Measurements from ENCODE around the gene CDH23. TPM values are rescaled to one million over a fixed set of nuclear protein-coding genes. Genes with fewer than 3 reads are reported as not detected.
"Not testable (repeated sequence)": the region's sequence is repeated elsewhere in the genome, so short reads cannot be mapped to it uniquely, and the experiment has no call there.

Gene CDH23
- total RNA-seq, 1 experiment from 2014 or later, result 0.29 TPM

DNA sequence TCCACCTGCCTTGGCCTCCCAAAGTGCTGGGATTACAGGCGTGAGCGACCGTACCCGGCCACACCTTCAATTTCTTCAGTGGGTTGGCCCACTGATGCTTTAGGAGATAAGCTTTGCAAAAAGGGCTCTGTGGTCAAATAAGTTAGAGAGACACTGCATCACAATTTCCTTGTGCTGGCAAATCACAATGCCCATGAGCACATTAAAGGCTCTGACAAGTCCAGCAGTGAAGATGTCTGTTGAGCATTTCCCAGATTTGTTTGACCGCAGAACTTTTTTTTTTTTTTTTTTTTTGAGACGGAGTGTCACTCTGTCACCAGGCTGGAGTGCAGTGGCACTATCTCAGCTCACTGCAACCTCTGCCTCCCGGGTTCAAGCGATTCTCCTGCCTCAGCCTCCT, 203.5 kb downstream of the CDH23 start:
- DNase-seq (ENCODE audit: low read depth, low spot score); in situ Hi-C loops (cut with HindIII; ENCODE audit: low pct_unique_long_range_greater_than_20kb, low sequenced_read_pairs): not testable (repeated sequence)

DNA sequence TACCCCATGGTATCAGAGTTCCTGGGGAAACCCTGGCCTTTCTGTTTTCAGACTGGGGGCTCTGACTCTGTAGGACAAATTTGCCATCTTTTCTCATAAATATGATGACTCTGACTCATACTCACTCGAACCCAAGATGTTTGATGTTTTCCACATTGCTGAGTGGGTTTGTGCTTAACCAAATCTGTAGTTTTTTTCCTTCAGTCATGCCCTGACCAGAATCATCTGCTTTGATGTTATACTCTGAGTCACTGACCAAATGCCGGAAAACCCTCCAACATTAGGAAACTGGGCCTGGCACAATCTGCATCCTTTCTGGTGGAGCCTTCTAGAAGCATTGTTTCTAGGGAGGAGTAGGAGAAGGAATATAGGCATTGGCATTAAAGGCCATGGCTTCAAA, 204.1 kb downstream of the CDH23 start:
- peak; percentile 3 for DNase-seq (ENCODE audit: low read depth, low spot score)

DNA sequence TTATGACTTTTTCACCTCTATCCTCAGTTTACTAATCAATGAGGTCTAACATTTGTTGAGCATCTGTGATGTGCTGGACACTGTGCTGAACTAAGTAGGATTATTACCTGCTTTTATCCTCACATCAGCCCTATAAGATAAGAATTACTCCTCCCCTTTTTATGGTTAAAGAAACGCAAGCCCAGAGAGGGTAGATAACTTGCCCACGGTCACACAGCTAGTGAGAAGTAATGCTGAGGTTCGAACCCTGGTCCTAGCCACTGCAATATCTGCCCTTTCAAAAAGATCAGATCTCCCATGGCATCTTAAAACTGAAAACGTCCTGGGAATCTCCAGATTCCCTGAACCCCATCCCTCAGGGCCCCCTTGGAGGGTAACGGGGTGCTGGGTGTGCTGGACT, 204.6 kb downstream of the CDH23 start:
- no peak for DNase-seq (ENCODE audit: low read depth, low spot score)
- in situ Hi-C loops (cut with HindIII; ENCODE audit: low pct_unique_long_range_greater_than_20kb, low sequenced_read_pairs), result no loop called here

More for the DNA sequence above, 204.1 kb downstream of the CDH23 start:
- in situ Hi-C loops (cut with HindIII; ENCODE audit: low pct_unique_long_range_greater_than_20kb, low sequenced_read_pairs), result no loop called here

DNA sequence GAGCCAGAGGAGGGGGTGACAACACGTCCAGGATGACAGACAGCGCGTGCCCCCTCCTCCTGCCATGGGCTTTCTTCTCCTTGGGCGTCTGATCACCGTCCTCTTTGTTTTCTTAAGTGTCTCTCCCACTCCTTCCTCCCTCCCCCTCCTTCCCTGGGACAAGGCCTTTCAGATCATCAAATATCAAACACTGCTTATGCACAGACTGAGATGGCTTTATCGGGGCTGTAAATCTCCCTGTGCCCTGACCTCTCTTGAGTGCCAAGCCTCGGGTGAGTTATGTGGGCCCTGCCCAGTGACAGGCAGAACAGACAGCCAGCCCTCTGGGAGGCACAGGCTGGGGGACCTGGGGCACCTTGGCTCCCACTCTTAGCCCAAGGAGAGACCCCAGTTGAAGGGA, 206.4 kb downstream of the CDH23 start:
- in situ Hi-C loops (cut with HindIII; ENCODE audit: low pct_unique_long_range_greater_than_20kb, low sequenced_read_pairs), result no loop called here
- no peak for DNase-seq (ENCODE audit: low read depth, low spot score)

DNA sequence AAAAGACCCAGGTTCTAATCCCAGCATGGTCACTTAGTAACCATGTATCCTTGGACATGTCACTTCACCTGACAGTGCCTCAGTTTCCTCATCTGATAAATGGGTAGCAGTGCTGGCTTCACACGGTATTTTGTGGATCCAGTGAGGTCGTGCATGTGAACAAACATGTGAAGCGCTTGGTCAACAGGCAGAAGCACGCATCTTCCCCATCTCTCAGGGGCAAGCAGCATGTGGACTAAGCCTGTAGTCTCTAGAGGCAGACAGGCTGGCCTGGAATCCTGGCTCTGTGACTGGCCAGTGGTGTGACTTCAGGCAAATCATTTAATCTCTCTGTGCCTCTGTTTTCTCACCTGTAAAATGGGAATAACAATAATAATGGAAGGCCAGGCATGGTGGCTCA, 207.0 kb downstream of the CDH23 start:
- in situ Hi-C loops (cut with HindIII; ENCODE audit: low pct_unique_long_range_greater_than_20kb, low sequenced_read_pairs), result no loop called here
- DNase-seq (ENCODE audit: low read depth, low spot score), result no peak

DNA sequence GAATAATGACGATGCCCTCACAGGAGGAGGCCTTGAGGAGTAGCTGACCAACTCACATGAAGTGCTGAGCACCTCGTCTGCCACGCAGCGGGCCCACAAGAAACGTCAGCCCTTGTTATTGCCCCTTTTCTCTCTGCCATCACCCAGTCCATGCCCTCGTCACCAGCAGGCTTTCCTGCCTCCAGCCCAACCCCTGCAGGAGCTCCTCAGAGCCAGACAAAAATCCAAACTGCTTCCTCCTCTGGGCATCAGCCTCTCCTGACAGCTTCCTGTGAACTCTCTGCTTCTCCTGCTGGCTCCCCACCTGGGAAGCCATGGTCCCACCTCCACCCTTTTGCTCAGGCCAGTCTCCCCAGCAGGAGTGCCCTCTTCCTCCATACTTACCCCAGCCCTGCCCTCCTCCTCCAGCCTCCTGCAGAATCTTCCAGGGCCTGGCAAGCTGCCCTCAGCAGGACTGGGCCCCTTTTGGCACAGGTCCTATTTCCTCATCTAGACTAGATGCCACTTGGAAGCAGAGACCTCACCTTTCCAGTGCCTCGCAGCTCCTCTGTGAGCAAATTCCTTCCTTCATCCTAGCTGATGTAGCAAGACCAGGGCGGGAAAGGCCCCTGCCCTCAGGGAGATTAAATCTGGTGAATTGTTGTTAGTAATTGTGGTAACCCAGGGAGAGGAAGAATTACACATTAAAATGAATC, 207.8 kb downstream of the CDH23 start:
- DNase-seq (ENCODE audit: low read depth, low spot score), result no peak
- in situ Hi-C loops (cut with HindIII; ENCODE audit: low pct_unique_long_range_greater_than_20kb, low sequenced_read_pairs), result no loop called here

DNA sequence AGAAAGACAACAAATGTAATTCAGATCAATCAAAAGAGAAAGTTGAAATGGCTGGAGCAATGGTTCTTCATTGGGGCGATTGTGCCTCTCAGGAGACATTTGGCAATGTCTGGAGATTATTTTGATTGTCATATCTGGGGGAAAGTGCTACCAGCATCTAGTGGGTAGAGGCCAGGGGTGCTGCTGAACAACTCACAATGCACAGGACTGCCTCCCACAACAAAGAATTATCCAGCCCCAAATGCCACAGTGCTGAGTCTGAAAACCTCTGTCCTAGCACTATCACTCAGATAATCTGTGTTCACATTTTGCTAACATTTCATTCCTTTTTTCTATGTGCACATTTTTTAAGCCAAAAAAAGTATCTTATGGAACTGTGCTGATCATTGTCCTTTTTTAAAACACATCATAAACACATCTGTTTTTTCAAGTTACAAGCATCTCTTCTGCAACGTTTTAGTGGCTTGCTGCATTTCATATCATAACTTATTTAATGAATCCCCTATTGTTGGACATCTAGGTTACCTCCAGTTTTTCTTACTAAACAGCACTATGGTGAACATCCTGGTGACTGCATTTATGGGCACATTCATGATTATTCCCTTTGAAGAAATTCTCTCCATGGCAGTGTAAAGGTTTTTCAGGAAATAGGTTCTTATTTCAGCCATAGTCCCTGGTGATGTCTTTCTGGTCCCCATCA, 208.7 kb downstream of the CDH23 start:
- in situ Hi-C loops (cut with HindIII; ENCODE audit: low pct_unique_long_range_greater_than_20kb, low sequenced_read_pairs), result no loop called here
- DNase-seq (ENCODE audit: low read depth, low spot score), result no peak

DNA sequence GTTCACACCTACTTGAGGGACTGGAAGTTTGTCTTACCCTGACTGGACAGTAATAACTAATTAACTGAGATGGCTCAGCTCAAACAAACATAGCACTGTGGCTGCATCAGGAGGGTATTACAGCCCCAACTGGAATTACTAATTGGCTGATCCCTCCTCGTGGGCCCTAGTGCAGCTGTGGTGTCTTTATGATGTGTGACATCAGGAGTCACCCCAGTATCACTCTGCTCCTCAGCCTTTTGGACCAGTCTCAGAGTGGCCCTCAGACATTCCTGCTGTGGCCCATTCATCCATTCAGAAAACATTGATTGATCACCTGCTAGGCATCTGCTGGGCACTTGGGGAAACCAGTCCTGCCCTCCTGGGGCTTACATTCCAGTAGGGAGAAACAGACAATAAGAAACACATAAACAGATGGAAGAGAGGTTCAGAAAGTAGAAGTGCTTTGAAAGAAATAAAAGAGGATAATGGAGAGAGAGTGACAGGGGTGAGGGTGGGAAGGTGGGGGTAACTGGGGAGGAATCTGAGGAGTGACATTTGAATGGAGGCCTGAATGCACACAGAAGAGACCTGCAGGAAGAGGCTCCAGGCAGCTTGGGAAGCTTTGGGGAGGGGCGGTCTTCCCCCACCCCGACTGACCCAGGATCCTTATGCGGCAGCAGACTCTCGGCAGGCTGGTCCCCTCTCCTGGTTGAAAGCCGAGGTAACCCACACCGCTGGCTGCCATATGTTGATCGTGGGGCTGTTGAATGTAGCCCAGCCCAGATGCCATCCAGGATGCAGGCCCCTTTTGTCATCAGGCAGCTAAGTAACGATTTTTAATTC, 209.7 kb downstream of the CDH23 start:
- in situ Hi-C loops (cut with HindIII; ENCODE audit: low pct_unique_long_range_greater_than_20kb, low sequenced_read_pairs), result no loop called here
- DNase-seq (ENCODE audit: low read depth, low spot score), result no peak

DNA sequence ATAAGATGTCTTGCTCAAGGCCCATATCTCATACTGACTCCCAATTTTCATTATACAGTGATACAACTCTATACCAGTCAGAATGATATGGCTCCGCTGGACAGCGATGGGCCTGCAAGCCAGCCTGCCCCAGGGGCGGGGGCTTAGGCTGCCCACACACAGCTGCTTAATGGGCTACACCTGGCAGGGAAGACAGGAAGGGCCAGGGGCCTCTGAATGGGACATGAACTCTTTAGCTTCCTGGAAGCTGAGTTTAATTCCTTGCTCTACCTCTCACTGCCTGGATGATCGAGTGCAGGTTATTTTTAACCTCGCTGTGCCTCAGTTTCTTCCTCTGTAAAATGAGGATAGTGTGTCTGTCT, 210.3 kb downstream of the CDH23 start:
- no peak for DNase-seq (ENCODE audit: low read depth, low spot score)
- in situ Hi-C loops (cut with HindIII; ENCODE audit: low pct_unique_long_range_greater_than_20kb, low sequenced_read_pairs), result no loop called here

DNA sequence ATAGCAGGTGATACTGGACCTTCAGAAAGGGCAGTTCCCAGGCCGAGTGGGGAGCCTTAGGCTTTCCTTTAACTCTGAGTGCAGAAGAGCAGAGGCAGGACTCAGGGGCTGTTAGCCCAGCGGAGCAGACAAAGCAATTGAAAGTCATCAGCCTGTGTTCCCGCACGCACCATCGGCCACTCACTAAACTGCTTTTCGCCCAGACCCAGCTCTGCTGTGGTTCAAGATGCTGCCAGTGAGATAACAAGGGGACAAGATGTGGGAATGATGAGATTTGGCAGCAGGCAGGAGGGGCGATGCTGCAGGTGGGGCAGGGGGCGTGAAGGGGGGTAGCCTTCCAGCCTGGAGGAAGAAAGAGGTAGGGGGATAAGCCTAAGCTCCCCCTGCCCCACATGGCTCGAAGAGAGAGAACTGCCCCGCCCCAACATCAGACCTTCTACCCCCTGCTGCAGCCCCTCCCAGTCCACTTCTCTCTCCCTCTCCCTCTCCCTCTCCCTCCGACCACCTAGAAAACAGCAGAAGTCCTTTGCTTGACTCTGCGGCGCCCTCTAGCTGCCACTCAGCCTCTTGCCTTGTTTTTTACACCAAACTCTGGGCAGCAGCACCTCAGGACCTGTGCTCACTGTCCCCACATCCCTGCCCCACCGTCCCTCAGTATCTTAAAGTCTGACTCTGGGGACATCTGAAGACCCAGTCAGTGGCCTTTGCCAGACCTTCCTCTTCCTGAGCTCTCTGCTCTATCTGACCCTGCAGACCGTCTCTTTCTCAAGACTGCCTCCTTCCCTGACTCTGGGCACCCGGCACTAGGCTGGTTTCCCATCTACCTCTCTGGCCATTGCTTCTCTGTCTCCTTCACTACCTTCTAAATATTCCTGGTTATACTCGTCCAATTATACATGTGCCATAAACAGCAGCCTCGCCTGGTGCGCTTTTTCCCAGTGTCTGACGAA, 212.4 kb downstream of the CDH23 start:
- in situ Hi-C loops (cut with HindIII; ENCODE audit: low pct_unique_long_range_greater_than_20kb, low sequenced_read_pairs), result no loop called here
- DNase-seq (ENCODE audit: low read depth, low spot score), result peak; percentile 68

DNA sequence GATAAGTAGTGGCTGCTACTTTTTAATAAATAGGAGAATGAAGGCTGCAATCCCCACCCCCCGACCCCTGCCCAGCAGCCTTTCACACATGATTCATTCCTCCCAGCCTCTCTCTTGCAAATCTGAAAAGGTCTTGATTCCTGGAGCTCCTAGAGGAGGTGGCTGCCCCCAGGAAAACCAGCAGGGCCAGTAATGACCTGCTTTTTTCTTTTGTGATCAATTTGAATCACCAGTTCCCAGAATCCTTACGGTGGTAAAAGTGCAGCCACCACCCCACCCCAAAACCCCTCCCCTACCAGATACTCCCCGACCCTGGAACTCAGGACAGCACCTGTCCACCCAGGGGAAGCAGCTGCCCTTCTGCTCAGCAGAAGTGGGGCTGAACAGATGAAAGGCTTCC, 213.9 kb downstream of the CDH23 start:
- DNase-seq (ENCODE audit: low read depth, low spot score), result no peak
- in situ Hi-C loops (cut with HindIII; ENCODE audit: low pct_unique_long_range_greater_than_20kb, low sequenced_read_pairs), result no loop called here

DNA sequence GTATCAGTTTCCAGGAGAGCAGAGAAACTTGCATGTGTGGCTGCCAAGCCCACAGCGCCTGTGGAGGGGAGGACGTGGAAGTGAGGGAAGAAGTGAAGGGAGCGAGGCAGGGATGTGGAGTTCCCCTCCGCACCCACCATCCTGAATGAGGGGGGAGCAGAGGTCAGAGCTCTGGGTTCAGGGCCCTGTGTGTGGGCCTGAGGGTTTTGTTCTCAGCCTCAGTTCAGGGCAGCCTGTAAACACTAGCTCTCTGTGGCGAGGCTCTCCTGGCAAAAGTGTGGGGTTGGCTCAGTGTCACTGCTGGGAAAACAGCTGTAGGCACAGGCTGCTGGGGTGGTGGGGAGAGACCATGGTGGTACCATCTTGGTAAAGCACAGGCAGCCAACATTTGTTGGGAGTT, 214.4 kb downstream of the CDH23 start:
- in situ Hi-C loops (cut with HindIII; ENCODE audit: low pct_unique_long_range_greater_than_20kb, low sequenced_read_pairs), result no loop called here
- DNase-seq (ENCODE audit: low read depth, low spot score), result no peak

DNA sequence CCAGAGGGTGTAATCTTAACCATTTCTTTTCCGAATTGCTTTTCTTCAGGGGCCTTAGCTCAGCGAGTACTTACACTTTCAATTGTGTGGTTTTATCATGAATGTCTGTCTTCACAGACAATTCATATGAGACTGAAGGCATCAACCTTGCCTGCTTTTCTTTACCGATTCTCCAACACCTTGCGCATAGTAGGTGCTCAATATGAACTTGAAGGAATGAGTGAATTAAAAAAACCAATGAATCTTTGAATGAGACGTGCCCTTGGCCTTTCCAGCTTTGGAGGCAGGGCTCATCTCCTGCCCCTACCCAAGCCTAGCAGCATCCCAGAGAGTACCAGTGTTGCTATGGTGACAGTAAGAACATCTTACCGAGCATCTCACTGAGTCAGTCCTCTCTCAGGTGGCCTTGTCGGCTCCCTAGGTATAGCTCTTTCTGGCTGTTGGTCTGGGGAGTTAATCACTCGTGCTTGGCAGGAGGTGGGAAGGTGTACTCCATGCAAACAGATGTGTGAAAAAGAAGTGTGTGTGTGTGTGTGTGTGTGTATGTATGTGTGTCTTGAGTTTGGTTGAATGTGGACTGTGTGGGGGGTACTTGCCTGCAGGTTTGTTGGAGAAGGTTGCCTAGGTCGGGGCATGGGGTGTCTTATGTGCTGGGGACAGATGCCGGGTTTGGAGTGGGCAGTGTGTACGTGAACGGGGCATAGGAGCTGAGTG, 215.1 kb downstream of the CDH23 start:
- no peak for DNase-seq (ENCODE audit: low read depth, low spot score)
- in situ Hi-C loops (cut with HindIII; ENCODE audit: low pct_unique_long_range_greater_than_20kb, low sequenced_read_pairs), result no loop called here

DNA sequence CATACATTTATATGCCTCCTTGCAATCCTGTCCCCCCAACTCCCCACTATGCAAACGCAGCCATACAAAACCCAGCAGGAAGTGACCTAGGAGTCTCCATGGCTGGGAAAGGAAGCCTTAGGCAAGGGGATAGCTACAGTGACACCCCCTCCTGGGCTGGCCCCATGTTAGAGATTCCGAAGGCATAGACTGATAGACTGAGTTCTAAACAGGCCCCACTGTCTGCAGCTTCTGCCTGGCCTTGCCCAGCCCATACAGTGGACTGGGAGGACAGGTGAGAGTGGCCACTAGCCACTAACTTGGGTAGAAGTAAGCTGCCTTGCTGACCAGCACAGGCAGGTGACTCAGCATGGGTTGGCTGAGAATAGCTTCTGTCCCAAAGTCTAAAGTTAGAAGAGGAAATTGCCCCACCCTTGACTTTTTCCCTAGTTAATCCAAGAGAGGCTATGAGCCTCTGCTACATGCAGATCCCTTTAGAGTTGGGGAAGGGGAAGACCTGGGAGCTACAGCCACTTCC, 216.6 kb downstream of the CDH23 start:
- in situ Hi-C loops (cut with HindIII; ENCODE audit: low pct_unique_long_range_greater_than_20kb, low sequenced_read_pairs), result no loop called here
- no peak for DNase-seq (ENCODE audit: low read depth, low spot score)

DNA sequence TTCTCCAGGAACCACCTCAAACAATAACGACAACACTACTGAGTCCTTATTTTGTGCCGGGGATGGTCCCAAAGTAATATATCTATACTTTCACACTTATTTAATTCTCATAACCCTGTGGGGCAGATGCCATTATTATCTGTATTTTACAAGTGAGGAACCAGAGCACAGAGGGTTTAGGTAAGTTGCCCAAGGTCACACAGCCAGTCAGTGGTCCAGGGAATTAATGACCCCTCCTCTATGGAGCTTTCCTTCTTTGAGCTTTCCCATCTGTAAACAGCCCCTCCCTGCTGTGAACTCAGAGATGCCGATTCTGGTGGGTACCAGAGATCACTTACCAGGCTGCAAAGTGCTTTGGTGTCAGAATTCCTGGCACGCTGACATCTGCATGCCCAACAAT, 217.2 kb downstream of the CDH23 start:
- in situ Hi-C loops (cut with HindIII; ENCODE audit: low pct_unique_long_range_greater_than_20kb, low sequenced_read_pairs), result no loop called here
- no peak for DNase-seq (ENCODE audit: low read depth, low spot score)

DNA sequence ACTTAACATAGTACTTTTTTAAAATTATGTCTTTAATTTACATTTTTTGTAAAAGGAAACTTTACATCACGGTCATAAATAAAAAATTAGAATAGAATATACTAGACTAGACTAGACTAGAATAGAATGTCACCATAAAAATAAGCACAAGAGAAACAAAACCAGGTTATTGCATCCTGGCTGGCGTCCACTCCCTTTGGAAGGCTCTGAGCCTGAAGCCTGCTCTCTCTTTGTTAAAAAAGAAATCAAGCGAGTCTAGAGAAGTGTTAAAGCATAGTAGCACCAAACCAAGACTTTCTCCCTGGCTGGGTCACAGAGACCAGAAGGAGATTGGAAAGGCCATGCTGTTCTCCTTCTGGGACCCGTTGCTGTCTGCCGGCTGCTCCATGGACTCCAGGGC, 218.2 kb downstream of the CDH23 start:
- no peak for DNase-seq (ENCODE audit: low read depth, low spot score)
- in situ Hi-C loops (cut with HindIII; ENCODE audit: low pct_unique_long_range_greater_than_20kb, low sequenced_read_pairs), result no loop called here
